Hepatocyte (in vitro differentiated cells): ENCODE data around the gene DVL2. TPM values are rescaled to one million over a fixed set of nuclear protein-coding genes. Genes with fewer than 3 reads are reported as not detected.

Experiments
- DNase-seq: peaks from one replicate; pipeline ENCODE4 v3.0.0-alpha.2; 2016; ENCODE audit warnings: low spot score
- H2AFZ ChIP-seq: fragments of 200-600 bp; sonication (generic); 2 replicates; pipeline ENCODE4 v1.6.0; 2016; ENCODE audit warnings: antibody characterized with exemption, mild to moderate bottlenecking
- H3K27ac ChIP-seq: fragments of 200-600 bp; sonication (generic); 2 replicates; pipeline ENCODE4 v1.5.1; 2016; ENCODE audit warnings: mild to moderate bottlenecking
- H3K27me3 ChIP-seq: fragments of 200-600 bp; sonication (generic); 2 replicates; pipeline ENCODE4 v1.6.1; 2016
- H3K36me3 ChIP-seq: fragments of 200-600 bp; sonication (generic); replicated peaks from 2 replicates; pipeline ENCODE4 v1.5.1; 2016; ENCODE audit warnings: low read depth; ENCODE audit not compliant: insufficient read depth
- H3K4me1 ChIP-seq: fragments of 200-600 bp; sonication (generic); 2 replicates; pipeline ENCODE4 v1.5.1; 2016; ENCODE audit warnings: mild to moderate bottlenecking, moderate library complexity; ENCODE audit not compliant: insufficient read depth
- H3K4me2 ChIP-seq: fragments of 200-600 bp; sonication (generic); 2 replicates; pipeline ENCODE4 v1.6.0; 2016
- H3K4me3 ChIP-seq: fragments of 200-600 bp; sonication (generic); 2 replicates; pipeline ENCODE4 v1.5.1; 2016; ENCODE audit warnings: mild to moderate bottlenecking
- H3K79me2 ChIP-seq: fragments of 200-600 bp; sonication (generic); 2 replicates; pipeline ENCODE4 v1.6.0; 2017; ENCODE audit warnings: mild to moderate bottlenecking
- H3K9me2 ChIP-seq: fragments of 200-600 bp; sonication (generic); replicated peaks from 2 replicates; pipeline ENCODE4 v1.6.0; 2017; ENCODE audit warnings: mild to moderate bottlenecking; ENCODE audit not compliant: insufficient read depth
- H3K9me3 ChIP-seq: fragments of 200-600 bp; sonication (generic); 2 replicates; pipeline ENCODE4 v1.5.1; 2016; ENCODE audit warnings: low read depth, mild to moderate bottlenecking
- H4K20me1 ChIP-seq: fragments of 200-600 bp; sonication (generic); 2 replicates; pipeline ENCODE4 v1.6.0; 2016; ENCODE audit warnings: mild to moderate bottlenecking; ENCODE audit not compliant: insufficient read depth, poor library complexity, severe bottlenecking
- CTCF ChIP-seq: fragments of 200-600 bp; sonication (generic); IDR thresholded peaks from 2 replicates; pipeline ENCODE4 v1.5.1; 2016; ENCODE audit warnings: antibody characterized with exemption, mild to moderate bottlenecking; ENCODE audit not compliant: poor library complexity
- EZH2 ChIP-seq: fragments of 200-600 bp; sonication (generic); IDR thresholded peaks from 2 replicates; pipeline ENCODE4 v1.6.1; 2016; ENCODE audit warnings: antibody characterized with exemption, mild to moderate bottlenecking, borderline replicate concordance
- EZH2phosphoT487 ChIP-seq: fragments of 200-600 bp; sonication (generic); IDR thresholded peaks from one replicate; pipeline ENCODE4 v1.6.1; 2018; ENCODE audit warnings: antibody characterized with exemption, mild to moderate bottlenecking, low read depth, moderate library complexity; ENCODE audit not compliant: unreplicated experiment, severe bottlenecking
- WGBS: methylation state at CpG from one replicate; pipeline ENCODE4 v1.1.6; 2016; ENCODE audit warnings: low lambda C conversion rate; ENCODE audit errors: missing lambda C conversion rate; 5-methylcytosine and 5-hydroxymethylcytosine counted together
- polyA plus RNA-seq: library from polyadenylated mRNA; unstranded; fragments of >200 nt; fragmentation: Nextera tagmentation; extraction: Ambion mirVana; gene quantifications from 2 replicates; pipeline ENCODE4 v1.2.1, GENCODE V29; 2016
- total RNA-seq: library from RNA; depleted of rRNA; stranded (reverse); fragments of >200 nt; gene quantifications from 2 replicates; pipeline ENCODE4 v1.2.3, GENCODE V29; 2014

Gene DVL2
- total and polyA plus RNA-seq, 2 experiments from 2014 or later: 62.1 to 74.7 TPM

- no peaks in the 10 kb centered on the region for H3K79me2 ChIP-seq
- no peaks in the 10 kb centered on the region for H3K36me3 ChIP-seq
- no peak overlapping the region for H2AFZ ChIP-seq
- no peaks in the 10 kb centered on the region for H3K9me3 ChIP-seq
- DNase-seq: no peak
- no peaks in the 10 kb centered on the region for H3K27me3 ChIP-seq
- no peaks in the 10 kb centered on the region for H3K9me2 ChIP-seq
- TF ChIP-seq EZH2phosphoT487 (no peak), CTCF (no peak), EZH2 (no peak)
- no peaks in the 10 kb centered on the region for H4K20me1 ChIP-seq
- 95% methylated on average over 22 of the region's 22 CpGs for WGBS
- H3K4me3 ChIP-seq: no peak overlapping the region
- no peak overlapping the region for H3K4me2 ChIP-seq
- no peaks in the 10 kb centered on the region for H3K4me1 ChIP-seq
- no peak overlapping the region for H3K27ac ChIP-seq
Measured at GRCh38 chr17:7196651-7197401, 37.5 kb downstream of the DVL2 start.

DNA sequence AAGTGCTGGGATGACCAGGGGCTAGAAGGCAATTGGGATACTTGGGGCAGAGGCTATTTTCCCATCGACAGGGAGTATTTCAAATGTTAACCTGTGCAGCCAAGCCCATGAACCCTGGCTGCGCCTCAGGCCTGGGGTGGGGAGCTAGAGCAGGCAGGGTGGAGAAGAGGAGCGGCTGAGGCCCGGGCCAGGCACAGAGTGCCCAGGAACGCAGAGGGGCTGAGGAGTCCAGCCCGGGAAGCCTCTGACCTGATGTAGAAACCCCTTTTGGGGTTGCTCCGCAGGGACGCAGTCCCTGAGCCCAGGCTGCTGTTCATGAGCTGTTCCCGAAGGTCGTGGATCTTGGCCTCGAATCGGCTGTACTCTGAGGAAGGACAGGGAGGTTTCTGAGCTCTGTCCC lies 38.3 kb downstream of the DVL2 start:
- Histone ChIP-seq H3K36me3 (no peaks in the 10 kb centered on the region), H3K4me1 (no peaks in the 10 kb centered on the region), H3K27me3 (no peaks in the 10 kb centered on the region), H3K79me2 (no peaks in the 10 kb centered on the region), H4K20me1 (no peaks in the 10 kb centered on the region), H2AFZ (no peak overlapping the region), H3K4me3 (no peak overlapping the region), H3K4me2 (no peak overlapping the region), H3K9me2 (no peaks in the 10 kb centered on the region), H3K27ac (no peak overlapping the region), H3K9me3 (no peaks in the 10 kb centered on the region)
- no peak for DNase-seq
- 94% methylated on average over 12 of the region's 12 CpGs for WGBS
- no peak for TF ChIP-seq EZH2

GRCh38 chr17:7192271-7192937 lies 41.9 kb downstream of the DVL2 start:
- Histone ChIP-seq H3K4me2 (no peak overlapping the region), H3K4me1 (no peaks in the 10 kb centered on the region), H3K27me3 (no peaks in the 10 kb centered on the region), H3K79me2 (no peaks in the 10 kb centered on the region), H3K9me2 (no peaks in the 10 kb centered on the region), H4K20me1 (no peaks in the 10 kb centered on the region), H3K27ac (no peak overlapping the region), H3K9me3 (no peaks in the 10 kb centered on the region), H2AFZ (no peak overlapping the region), H3K36me3 (no peaks in the 10 kb centered on the region), H3K4me3 (no peak overlapping the region)
- TF ChIP-seq EZH2 (no peak), CTCF (no peak), EZH2phosphoT487 (no peak)
- 100% methylated on average over 4 of the region's 12 CpGs for WGBS
- no peak for DNase-seq

DNA sequence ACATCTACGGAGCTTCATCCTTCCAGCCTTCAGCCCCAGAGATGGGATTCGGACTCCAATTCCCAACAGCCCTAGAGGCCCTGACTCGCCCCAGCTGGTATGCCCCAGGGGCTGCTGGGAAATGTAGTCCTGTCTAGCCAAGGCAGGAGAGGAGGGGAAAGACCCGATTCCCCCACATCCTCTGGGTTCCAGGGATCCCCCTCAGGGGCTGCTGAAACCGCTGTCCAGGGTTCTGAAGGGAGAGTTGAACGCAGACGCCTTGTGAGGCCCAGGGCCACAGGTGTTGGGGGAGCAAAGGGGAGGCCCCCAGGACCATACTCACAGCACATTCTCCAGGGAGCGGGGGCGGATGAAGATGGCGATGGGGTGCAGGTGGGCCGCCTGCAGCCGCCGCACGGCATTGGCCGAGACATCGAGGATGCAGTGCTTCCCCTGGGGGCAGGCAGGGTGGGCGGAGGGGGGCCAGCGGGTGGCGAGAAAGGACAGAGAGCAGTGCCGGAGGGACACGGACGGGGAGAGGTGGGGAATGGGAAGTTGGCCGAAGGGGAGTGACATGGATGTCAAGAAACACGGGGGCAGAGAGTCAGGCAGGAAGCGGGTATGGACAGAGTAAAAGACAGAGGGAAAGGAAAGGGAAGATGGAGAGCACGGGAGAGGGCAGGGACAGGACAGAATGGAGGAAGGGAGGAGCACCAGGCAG lies 42.6 kb downstream of the DVL2 start:
- H3K4me2 ChIP-seq: no peak overlapping the region
- DNase-seq: peak; percentile 66
- no peak overlapping the region for H3K27ac ChIP-seq
- H4K20me1 ChIP-seq: no peaks in the 10 kb centered on the region
- H3K36me3 ChIP-seq: no peaks in the 10 kb centered on the region
- H3K4me3 ChIP-seq: no peak overlapping the region
- H3K9me2 ChIP-seq: no peaks in the 10 kb centered on the region
- H3K27me3 ChIP-seq: no peaks in the 10 kb centered on the region
- H2AFZ ChIP-seq: no peak overlapping the region
- TF ChIP-seq CTCF (no peak), EZH2 (no peak), EZH2phosphoT487 (no peak)
- H3K9me3 ChIP-seq: no peaks in the 10 kb centered on the region
- no peaks in the 10 kb centered on the region for H3K4me1 ChIP-seq
- H3K79me2 ChIP-seq: no peaks in the 10 kb centered on the region
- WGBS: 85% methylated on average over 19 of the region's 26 CpGs
